ENCODE results near the gene NSUN4.

Gene NSUN4

DNA sequence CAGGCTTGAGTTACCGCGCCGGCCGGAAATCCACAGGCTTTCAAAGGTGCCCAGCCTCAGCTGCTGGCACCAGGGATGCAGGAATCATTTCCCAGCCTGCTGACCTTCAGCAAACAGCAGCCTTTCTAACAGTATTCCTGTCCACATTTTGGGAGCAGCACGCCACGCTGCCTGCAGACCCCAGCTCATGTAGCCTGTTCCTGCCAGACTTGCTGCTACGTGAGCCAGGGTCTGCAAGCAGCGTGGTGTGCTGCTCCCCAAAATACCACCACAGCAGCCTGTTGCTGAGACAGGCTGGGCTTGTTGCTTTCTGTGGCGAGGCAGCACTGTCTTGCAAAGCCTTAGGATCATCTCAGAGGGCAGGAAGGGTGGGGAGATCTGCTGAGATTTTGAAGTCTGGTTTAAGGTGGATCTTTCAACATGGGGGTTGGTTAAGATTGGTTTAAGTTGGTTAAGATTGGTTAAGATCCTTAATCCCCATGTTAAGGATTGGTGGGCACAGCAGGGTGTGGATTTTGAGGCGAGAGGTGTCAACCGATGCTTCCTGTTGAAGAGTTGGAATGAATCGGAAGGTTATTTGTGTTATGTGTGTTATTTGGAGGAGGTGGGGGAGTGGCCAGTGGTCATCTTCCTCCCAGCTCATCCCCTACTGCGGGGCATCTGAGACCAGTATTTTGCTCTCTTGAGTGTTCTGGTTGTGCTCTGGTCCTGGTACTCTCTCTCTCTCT lies 66.4 kb downstream of the NSUN4 start:
- DNase-seq (ENCODE audit: low spot score): no peak

DNA sequence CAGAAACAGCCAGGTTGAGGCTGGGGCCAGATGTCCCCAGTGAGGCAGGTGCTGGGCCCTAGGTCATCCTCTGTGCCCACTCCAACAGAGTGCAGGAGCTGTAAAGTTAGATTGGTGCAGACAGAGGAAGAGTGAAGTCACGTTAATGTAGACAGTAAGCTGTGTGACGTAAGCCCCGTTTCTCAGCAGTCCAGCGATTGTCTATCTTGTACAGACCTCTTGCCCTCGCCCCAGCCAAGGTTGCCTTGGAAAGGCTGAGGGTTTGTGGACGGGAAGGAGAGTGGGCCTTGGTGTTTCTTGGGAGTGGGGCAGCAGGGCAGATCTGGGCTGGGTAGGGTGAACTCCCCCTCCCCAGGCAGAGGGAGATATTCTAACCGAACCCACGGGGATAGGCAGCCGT lies 67.0 kb downstream of the NSUN4 start:
- DNase-seq (ENCODE audit: low spot score): no peak

DNA sequence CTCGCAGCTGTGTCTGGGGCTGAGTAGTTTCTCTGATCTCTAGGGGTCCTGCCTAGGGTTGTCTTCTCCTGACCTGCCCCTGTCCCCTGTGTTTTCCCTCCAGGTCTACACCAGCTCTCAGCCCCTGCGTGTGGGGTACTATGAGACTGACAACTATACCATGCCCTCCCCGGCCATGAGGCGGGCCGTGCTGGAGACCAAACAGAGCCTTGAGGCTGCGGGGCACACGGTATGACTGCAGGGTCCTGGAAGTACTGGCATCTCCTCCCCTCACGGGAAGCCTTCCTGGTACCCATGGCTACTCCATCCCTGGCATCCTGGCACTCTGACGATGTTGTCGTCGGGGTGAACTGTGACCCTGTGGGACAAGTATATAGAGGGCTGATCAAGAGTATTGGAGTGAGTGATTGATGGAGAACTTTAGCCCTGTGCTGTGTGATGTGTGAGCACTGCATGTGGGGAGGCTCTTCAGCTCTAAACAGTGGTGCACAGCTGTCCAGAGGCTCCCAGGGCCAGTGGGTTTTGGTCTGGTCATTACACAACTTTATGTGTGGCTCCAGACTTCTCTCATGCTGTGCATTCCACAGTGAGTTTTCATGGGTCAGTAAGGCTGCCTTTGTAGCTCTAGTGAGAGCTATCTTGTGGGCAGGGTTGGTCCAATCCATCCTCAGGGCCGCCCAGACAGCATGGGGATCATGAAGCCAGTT lies 67.9 kb downstream of the NSUN4 start:
- DNase-seq (ENCODE audit: low spot score): no peak

DNA sequence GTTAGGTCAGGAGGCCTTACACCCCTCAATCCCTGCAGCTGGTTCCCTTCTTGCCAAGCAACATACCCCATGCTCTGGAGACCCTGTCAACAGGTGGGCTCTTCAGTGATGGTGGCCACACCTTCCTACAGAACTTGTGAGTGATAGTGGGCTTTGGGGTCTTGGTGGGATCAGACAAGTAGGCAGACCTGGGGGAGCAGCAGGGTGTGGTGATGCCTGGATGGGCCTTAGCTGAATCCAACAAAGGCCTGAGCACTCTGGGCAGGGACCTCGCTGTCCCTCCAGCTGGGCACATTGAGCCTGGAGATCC lies 68.4 kb downstream of the NSUN4 start:
- no peak for DNase-seq (ENCODE audit: low spot score)

DNA sequence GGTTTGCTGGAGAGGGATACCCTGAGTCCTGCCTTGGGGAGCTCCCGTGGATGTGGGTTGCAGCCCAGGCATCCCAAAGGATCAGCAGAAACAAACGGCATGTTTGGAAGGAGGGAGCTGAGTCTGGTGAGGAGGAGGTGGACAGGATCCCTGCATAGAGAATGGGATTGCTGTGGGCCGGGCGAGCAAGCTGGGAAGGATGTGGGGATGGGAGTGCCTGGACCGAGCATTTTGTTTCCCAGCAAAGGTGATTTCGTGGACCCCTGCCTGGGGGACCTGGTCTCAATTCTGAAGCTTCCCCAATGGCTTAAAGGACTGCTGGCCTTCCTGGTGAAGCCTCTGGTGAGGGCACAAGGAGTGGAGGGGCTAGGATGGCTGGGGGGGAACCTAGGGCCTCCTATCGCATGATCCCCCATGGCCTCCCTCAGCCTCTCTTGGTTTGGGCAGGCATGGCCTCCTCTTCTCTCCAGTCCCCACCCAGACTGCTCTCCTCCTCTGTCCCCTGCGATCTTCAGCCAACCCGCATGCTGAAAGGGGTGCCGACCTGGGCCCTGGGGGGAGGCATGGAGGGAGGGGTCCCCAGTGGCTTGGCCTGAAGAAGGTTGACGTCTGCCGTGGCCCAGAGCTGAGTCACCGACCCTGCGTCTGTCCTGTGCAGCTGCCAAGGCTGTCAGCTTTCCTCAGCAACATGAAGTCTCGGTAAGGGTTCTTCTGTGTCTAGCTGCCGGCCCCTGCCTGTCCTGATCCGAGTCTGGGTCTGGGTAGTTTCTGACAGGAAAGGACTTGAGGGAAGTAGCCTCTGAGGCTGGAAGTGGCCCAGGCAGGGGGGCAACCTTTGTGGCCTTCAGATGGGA lies 69.8 kb downstream of the NSUN4 start:
- DNase-seq (ENCODE audit: low spot score): no peak

DNA sequence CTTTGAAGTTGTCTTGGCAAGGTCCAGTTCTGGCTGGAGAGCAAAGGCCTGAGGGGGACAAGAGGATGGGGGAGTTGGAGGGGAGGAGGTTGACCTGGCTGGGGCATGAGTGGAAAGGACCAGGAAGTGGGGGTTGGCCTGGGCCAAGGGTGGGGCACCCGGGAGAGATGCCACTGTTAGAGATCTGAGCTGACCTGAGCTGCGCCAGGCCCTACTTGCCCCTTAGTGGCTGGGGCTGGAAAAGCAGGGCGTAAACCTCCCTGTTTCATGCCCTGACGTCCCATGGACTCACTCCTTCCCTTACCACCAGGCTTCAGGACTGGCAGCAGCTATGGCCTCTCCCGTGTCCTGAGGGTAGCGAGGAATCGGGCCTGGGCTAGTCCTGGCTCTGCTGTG lies 70.4 kb downstream of the NSUN4 start:
- no peak for DNase-seq (ENCODE audit: low spot score)

All from activated CD4-positive, alpha-beta T cell treated with anti-CD3 and anti-CD28 coated beads, Interleukin-2, Interleukin-4, amounts not matched to agents 100 ng/mL and 50 ng/mL, durations not matched to agents 16 hours and 8 hours (primary cell).